Hematopoietic multipotent progenitor cell treated with erythropoietin and hydrocortisone succinate and interleukin-3 and kit ligand, for 15 days (in vitro differentiated cells): Measurements from ENCODE around the gene PGM2L1.
A peak's percentile ranks its signal among the peaks of the same experiment; 100 is the strongest.
"Not testable (repeated sequence)": the region's sequence is repeated elsewhere in the genome, so short reads cannot be mapped to it uniquely, and the experiment has no call there.

Experiments
- DNase-seq: peaks from one replicate; pipeline ENCODE4 v3.0.0-alpha.2; 2015; ENCODE audit warnings: low spot score

Gene PGM2L1

GRCh38 chr11:74398244-74399159 is at the start of gene PGM2L1:
PGM2L1 (minus strand) TSS chr11:74398433; CDS start chr11:74398161, 272 bp downstream.
- peak; percentile 96 for DNase-seq

DNA sequence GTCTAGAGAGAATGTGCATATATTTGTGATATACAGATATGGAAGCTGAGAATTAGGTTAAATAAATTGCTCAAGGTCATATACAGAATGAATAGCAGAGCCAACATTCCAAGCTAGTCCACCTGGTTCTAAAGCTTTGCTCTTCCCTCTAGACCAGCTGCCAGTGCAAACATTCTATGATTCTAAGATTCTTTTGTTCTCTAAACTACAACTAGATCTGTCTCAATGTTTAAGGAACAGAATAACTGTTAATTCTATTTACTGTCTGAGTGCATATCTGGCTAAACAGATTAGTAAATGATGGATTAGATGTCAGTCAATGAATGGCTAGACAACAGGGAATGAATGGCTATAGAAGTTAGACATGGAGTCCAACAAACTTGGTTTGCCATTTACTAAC is 49.5 kb upstream of the PGM2L1 start:
- no peak for DNase-seq

GRCh38 chr11:74446532-74446938 is 48.3 kb upstream of the PGM2L1 start:
- no peak for DNase-seq

DNA sequence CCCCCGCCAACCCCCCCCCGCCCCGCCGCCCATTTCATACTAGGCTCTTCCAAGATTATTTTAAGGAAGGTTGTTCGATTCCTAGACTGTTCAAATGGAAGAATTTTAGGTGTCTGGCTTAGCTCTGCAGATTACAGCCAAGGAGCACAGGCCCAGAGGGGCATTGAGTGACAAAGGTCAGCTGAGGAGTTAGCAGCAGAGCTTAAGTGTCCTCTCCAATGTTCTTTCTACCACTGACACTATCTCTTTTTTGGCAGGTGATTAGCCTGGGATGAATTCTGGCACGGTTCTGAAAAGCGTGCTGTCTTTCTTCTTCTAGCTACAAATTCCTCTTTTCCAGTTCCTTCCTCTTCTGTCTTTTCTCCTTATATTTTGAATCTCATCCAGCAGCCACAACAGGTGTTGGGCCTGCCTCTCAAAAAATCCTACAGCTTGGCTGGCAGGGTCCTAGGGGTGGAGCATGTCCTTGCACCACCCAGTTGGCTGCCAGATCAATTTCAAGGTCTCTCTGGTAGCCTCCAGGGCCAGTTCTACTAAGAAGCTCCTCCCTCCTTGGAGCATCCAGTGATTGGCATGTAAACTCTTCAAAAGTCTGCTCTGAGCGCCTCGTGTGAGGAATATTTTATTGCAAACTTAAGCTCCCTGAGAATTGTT is 46.1 kb upstream of the PGM2L1 start:
- no peak for DNase-seq

GRCh38 chr11:74443071-74443864 is 45.0 kb upstream of the PGM2L1 start:
- DNase-seq, result no peak

- no peak for DNase-seq
These were observed 44.4 kb upstream of the PGM2L1 start for GRCh38 chr11:74442636-74443035.

- DNase-seq, result peak; percentile 75
These were observed 40.4 kb upstream of the PGM2L1 start for GRCh38 chr11:74438681-74439080.

- DNase-seq, result peak; percentile 82
These were observed 39.3 kb upstream of the PGM2L1 start for GRCh38 chr11:74437441-74438042.

DNA sequence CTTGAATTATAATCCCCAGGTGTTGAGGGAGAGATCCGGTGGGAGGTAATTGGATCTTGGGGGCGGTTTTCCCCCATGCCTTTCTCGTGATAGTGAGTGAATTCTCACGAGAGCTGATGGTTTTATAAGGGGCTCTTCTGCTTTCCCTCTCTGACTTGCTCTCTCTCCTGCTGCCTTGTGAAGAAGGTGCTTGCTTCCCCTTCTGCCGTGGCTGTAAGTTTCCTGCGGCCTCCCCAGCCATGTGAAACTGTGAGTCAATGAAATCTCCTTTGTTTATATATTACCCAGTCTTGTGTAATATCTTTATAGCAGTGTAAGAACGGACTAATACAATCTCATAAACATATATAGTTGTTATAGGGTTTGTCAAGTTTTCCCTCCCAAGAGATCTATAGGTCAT is 36.3 kb upstream of the PGM2L1 start:
- DNase-seq, result no peak

- no peak for DNase-seq
These were observed 31.0 kb upstream of the PGM2L1 start for GRCh38 chr11:74429205-74429604.

DNA sequence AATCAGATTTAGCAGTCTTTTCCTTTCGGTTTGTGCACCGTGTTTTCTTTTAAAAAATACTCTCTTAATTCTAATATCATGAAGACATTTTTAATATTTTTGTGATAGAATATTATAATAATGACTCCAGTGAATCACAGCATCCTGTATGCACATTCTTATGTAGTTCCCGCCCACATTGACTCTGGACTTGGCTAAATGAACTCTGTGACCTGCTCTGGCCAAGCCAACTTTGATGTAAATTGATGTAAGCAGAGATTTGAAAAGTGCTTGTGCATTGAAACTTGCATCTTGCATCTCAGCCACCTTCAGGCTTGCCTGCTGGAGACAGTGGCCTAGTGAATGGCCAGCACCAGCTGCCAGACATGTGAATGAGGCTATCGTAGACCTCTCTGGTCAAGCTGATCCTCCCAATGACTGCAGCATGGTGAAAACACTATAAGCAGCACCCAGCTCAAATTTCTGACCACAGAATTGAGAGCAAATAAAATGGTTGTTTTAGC is 29.2 kb upstream of the PGM2L1 start:
- DNase-seq, result no peak

DNA sequence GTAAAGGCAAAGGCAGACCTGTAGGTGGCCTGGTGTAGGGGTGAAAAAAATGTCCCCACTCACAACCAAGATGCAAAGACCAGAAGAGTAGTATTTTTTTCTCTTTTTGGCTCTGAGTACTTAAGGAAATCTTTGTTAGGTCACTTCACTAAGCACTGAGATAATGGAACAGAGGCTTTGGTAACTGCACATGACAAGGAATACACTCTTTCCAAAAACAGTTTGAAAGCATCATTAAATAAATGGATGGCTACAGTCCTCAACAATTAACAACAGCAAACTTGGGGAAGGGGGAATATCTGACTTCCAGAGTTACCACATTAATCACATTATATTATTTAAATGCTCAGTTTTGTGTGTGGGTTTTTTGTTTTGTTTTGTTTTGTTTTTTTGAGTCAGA is 26.9 kb upstream of the PGM2L1 start:
- no peak for DNase-seq

GRCh38 chr11:74418509-74418895 is 20.3 kb upstream of the PGM2L1 start:
- no peak for DNase-seq

DNA sequence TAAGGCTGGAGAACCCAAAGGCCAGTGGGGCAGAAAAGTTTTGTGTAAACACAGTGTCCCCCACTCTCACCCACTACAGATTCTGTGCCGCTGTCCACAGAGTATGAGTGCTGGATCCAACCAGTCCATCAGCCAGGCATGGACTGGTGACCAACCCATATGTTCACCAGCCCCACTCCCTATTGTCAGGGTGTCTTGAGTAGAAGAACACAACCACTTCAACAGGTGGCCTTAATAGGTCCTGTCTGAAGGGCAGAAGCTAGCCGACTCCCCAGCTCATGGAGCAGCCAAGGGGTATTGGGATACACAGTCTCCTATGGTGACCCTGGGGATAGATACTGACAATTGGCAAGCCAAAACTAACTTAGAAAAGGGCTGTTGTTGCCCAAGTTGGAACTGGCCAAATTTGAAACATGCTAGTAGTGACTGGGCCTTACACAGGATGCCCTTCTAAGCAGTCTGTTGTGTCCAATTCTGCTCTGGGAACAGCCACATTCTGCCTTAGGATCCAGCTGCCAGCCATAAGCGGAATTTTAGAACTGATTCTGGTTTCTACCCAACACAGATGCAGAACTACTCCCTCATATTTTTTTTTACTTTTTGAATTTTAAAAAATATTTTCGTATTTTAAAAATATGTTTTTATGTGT is 19.8 kb upstream of the PGM2L1 start:
- no peak for DNase-seq

DNA sequence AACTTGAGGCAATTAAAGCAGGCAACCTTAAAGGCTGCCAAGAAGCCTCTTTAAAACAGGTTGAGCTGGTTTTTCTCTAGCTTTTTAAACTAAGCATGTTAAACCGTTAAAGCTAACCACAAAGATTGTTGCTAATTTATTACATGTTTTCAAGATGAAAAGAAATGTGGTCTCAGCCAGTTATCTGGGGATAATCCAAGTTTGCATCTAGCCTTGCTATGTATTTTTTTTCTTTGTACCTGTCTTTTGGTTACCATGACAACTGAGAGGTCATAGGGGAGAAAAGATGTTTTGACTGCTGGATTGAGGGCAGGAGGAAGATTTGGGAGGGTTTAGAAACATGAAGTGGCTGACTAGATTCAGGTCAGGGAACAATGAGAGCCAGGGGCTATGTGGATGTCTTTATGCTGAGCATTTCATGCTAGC is 19.2 kb upstream of the PGM2L1 start:
- DNase-seq, result no peak

DNA sequence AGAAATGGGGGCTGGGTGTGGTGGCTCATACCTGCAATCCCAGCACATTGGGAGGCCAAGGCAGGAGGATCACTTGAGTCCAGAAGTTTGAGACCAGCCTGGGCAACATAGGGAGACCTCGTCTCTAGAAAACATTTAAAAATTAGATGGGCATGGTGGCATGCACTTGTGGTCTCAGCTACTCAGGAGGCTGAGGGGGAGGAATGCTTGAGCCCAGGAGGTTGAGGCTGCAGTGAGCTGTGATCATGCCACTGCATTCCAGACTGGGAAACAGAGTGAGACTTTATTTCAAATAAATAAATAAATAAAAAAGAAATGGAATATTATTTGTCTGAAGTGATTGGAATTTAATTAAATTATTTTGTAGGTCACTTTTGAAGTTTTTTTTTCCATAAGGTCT is 18.7 kb upstream of the PGM2L1 start:
- not testable (repeated sequence) for DNase-seq

GRCh38 chr11:74412733-74413359 is 14.6 kb upstream of the PGM2L1 start:
- no peak for DNase-seq

DNA sequence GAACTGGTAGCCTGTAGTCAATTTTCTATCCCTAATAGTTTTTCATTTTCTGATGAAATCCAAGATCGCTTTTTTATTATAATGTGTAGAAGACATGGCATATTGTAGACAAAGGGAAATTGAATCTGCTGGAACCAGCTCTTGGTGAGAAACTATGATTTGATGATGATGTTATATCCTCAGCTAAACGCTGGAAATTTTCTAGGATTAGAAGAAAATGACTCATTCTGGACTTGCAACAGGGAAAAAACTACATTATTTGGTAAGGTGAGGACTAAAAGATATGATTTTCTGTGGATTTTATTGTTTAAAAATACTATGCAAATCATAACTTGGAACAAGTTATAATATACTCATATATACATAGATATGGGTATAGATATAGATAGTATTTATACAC is 14.1 kb upstream of the PGM2L1 start:
- no peak for DNase-seq

DNA sequence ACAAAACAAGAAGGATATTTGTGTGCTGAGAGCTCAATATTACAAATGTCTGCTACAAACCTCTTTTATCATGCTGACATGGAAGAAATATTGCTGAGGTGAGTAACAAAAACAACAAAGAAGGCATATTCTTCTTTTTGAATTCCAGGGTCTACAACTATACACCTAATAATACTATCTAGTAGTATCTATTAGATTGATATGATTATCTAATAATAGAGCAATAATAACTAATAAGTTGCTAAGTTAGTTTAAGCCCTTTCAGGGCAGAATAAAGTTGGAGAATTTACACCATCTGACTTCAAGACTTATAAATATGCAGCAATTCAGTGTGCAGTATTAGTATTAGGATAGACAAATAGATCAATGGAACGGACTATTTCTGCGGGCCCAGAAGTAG is 11.4 kb upstream of the PGM2L1 start:
- no peak for DNase-seq

DNA sequence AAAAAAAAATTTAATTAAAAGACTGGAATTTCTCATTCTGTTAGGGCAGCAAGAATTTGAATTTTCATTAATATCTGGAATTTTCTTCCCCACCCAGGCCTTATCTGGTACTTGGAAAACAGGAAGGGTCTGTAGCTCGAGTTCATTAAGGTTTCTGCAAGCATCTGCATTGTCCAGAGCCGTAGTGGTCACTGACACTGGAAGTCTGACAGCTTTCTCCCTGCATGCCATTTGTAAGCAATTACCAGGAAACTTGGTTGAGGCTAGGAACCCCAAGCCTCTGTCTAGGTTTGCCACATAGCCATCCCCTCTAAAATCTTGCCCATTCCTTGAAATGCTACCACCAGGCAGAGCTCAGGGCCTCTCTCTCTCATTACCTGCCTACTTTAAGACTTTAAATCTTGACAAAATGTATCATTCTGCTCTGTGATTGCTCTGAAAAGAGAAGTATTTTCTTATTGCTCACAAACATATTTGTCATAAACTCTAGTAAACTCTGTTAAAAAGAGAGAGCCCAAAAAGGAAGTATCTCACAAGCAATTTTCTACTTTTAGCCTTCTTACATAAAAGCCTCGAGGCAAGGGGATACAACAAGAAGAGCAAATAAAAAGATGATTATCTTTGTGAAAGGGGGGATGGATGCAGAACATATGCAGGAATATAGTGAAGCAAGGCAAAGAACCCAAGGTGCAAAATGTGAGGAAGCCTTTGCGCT is 5.5 kb upstream of the PGM2L1 start:
- DNase-seq, result no peak
